Parathyroid adenoma (tissue), 2 donors: ENCODE results near the gene PGBD5.

Experiments
- H2AFZ ChIP-seq: fragments of 300-600 bp; sonication (generic); one replicate; pipeline ENCODE4 v1.7.0; 2017; ENCODE audit warnings: antibody characterized with exemption, mild to moderate bottlenecking
- H3K27ac ChIP-seq: fragments of 300-600 bp; sonication (generic); one replicate; pipeline ENCODE4 v1.7.0; 2017
- H3K27me3 ChIP-seq: fragments of 300-600 bp; sonication (generic); one replicate; pipeline ENCODE4 v1.7.0; 2017; ENCODE audit warnings: low read length; ENCODE audit not compliant: control insufficient read depth, insufficient read depth
- H3K36me3 ChIP-seq: fragments of 300-600 bp; sonication (generic); one replicate; pipeline ENCODE4 v1.7.0; 2017; ENCODE audit warnings: low read length; ENCODE audit not compliant: control insufficient read depth, insufficient read depth
- H3K4me1 ChIP-seq: fragments of 300-600 bp; sonication (generic); one replicate; pipeline ENCODE4 v1.7.0; 2017; ENCODE audit warnings: control low read depth
- H3K4me2 ChIP-seq: fragments of 300-600 bp; sonication (generic); one replicate; pipeline ENCODE4 v1.7.0; 2017; ENCODE audit warnings: low read length
- H3K4me3 ChIP-seq: fragments of 300-600 bp; sonication (generic); one replicate; pipeline ENCODE4 v1.7.0; 2017; ENCODE audit warnings: low read depth, low read length
- H3K79me2 ChIP-seq: fragments of 300-600 bp; sonication (generic); one replicate; pipeline ENCODE4 v1.7.0; 2017; ENCODE audit warnings: control low read depth
- H3K9ac ChIP-seq: fragments of 300-600 bp; sonication (generic); one replicate; pipeline ENCODE4 v1.7.0; 2017; ENCODE audit warnings: mild to moderate bottlenecking
- H3K9me3 ChIP-seq: fragments of 300-600 bp; sonication (generic); one replicate; pipeline ENCODE4 v1.7.0; 2017; ENCODE audit warnings: low read length; ENCODE audit not compliant: control insufficient read depth
- CTCF ChIP-seq: fragments of 300-600 bp; sonication (generic); IDR thresholded peaks from one replicate; pipeline ENCODE4 v1.7.0; 2017; ENCODE audit warnings: antibody characterized with exemption, mild to moderate bottlenecking
- donor health status: primary hyperparathyroidism.

Gene PGBD5

GRCh38 chr1:230303822-230304221 is 122.3 kb downstream of the PGBD5 start:
- Histone ChIP-seq H3K27ac (no peak overlapping the region), H2AFZ (no peak overlapping the region), H3K4me2 (no peak overlapping the region), H3K4me1 (no peaks in the 10 kb centered on the region), H3K4me3 (no peak overlapping the region), H3K9me3 (no peaks in the 10 kb centered on the region), H3K9ac (no peak overlapping the region), H3K79me2 (no peaks in the 10 kb centered on the region), H3K27me3 (no peaks in the 10 kb centered on the region), H3K36me3 (no peaks in the 10 kb centered on the region)
- TF ChIP-seq CTCF, result no peak

GRCh38 chr1:230303069-230303468 is 123.1 kb downstream of the PGBD5 start:
- Histone ChIP-seq H3K27me3 (no peaks in the 10 kb centered on the region), H3K9ac (no peak overlapping the region), H3K79me2 (no peaks in the 10 kb centered on the region), H3K27ac (no peak overlapping the region), H3K4me1 (no peaks in the 10 kb centered on the region), H3K4me3 (no peak overlapping the region), H2AFZ (no peak overlapping the region), H3K36me3 (no peaks in the 10 kb centered on the region), H3K4me2 (no peak overlapping the region), H3K9me3 (no peaks in the 10 kb centered on the region)
- no peak for TF ChIP-seq CTCF

GRCh38 chr1:230301822-230302221 is 124.3 kb downstream of the PGBD5 start:
- no peaks in the 10 kb centered on the region for H3K27me3 ChIP-seq
- H3K4me1 ChIP-seq, result no peaks in the 10 kb centered on the region
- H3K9me3 ChIP-seq, result no peaks in the 10 kb centered on the region
- no peak overlapping the region for H3K27ac ChIP-seq
- no peak overlapping the region for H3K4me3 ChIP-seq
- no peak for TF ChIP-seq CTCF
- H3K4me2 ChIP-seq, result no peak overlapping the region
- H3K36me3 ChIP-seq, result no peaks in the 10 kb centered on the region
- H3K79me2 ChIP-seq, result no peaks in the 10 kb centered on the region
- no peak overlapping the region for H3K9ac ChIP-seq
- H2AFZ ChIP-seq, result no peak overlapping the region

GRCh38 chr1:230301322-230301721 is 124.8 kb downstream of the PGBD5 start:
- H3K9ac ChIP-seq, result no peak overlapping the region
- H3K4me2 ChIP-seq, result no peak overlapping the region
- H3K36me3 ChIP-seq, result no peaks in the 10 kb centered on the region
- H3K4me3 ChIP-seq, result no peak overlapping the region
- H3K4me1 ChIP-seq, result no peaks in the 10 kb centered on the region
- TF ChIP-seq CTCF, result no peak
- no peaks in the 10 kb centered on the region for H3K9me3 ChIP-seq
- no peak overlapping the region for H3K27ac ChIP-seq
- no peaks in the 10 kb centered on the region for H3K79me2 ChIP-seq
- H3K27me3 ChIP-seq, result no peaks in the 10 kb centered on the region
- H2AFZ ChIP-seq, result no peak overlapping the region
